ENCODE measurements around the gene CALML6.
A peak's percentile ranks its signal among the peaks of the same experiment; 100 is the strongest.

GRCh38 chr1:1943834-1944570 is 28.9 kb downstream of the CALML6 start:
- TF ChIP-seq CTCF (conservative IDR thresholded peaks at IDR 0.05; ENCODE audit: low read length) (peak; percentile 80), EZH2phosphoT487 (IDR thresholded peaks at IDR 0.05; ENCODE audit: borderline replicate concordance, low read depth, low read length) (no peak)

All from OCI-LY7 (cell line).